Measurements from ENCODE around the gene DGKK. TPM values are rescaled to one million over a fixed set of nuclear protein-coding genes. Genes with fewer than 3 reads are reported as not detected.

The DGKK gene
- total RNA-seq, 1 donor from 2014 or later = 0.70 TPM

DNA sequence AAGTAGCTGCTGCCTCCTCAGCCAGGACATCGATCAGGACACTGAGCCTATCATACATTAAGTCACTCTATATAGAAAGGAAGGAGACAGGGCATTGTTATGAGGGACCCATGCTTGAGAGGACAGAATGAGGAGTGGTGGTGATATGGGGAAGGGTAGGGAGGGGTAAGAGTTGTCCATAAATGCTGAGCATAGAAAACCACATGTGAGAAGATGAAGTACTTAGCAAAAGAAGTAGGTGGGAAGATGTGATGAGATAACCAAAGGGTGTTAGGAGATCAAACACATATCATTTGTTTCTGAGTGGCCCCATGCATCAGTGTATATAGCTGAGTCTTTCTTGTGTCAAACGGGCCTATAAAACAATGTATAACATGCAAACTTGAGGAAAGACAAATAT, 84.1 kb downstream of the DGKK start:
- H3K4me1 Mint-ChIP-seq (ENCODE audit: unreplicated experiment) = no peaks in the 10 kb centered on the region
- H3K27ac Mint-ChIP-seq = no peak overlapping the region
- H3K9me3 Mint-ChIP-seq = no peaks in the 10 kb centered on the region
- H3K36me3 Mint-ChIP-seq = no peaks in the 10 kb centered on the region
- no peak overlapping the region for H3K4me3 Mint-ChIP-seq
- no peak for DNase-seq (ENCODE audit: extremely low spot score, unreplicated experiment)
- TF ChIP-seq, protein P1, sequence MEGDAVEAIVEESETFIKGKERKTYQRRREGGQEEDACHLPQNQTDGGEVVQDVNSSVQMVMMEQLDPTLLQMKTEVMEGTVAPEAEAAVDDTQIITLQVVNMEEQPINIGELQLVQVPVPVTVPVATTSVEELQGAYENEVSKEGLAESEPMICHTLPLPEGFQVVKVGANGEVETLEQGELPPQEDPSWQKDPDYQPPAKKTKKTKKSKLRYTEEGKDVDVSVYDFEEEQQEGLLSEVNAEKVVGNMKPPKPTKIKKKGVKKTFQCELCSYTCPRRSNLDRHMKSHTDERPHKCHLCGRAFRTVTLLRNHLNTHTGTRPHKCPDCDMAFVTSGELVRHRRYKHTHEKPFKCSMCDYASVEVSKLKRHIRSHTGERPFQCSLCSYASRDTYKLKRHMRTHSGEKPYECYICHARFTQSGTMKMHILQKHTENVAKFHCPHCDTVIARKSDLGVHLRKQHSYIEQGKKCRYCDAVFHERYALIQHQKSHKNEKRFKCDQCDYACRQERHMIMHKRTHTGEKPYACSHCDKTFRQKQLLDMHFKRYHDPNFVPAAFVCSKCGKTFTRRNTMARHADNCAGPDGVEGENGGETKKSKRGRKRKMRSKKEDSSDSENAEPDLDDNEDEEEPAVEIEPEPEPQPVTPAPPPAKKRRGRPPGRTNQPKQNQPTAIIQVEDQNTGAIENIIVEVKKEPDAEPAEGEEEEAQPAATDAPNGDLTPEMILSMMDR (conservative IDR thresholded peaks at IDR 0.05) = no peak
- no peaks in the 10 kb centered on the region for H3K27me3 Mint-ChIP-seq

DNA sequence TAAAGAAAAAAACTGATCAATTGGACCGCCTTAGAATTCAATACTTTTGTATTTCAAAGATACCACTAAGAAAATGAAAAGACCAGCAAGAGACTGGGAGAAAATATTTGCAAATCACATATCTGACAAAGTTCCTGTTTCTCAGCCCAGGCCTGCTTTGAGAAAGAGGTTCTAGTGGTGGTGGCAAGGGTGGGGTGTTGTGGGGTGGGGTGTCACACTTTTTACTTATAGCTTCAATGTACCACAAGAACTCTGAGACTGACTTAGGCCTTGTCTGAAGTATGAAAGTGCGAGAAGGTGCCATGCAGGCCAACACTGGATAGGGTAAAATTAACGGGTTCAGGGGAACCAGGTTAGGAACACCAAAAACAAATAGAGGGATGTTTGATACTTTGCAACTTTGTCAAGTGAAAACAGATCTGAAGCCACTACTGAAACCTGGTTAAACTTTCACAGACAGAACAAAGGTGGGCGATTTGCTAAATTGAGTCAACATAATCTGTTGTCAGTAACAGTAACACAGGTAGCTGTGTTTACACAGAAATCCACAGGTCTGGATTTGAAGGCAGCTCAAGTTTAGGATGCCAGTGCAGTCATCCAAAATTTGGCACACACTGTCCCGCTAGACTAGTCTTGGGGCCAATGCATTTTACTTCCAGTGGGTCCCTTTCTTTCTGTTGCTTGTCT, 88.8 kb downstream of the DGKK start:
- Mint-ChIP-seq H3K9me3 (no peaks in the 10 kb centered on the region), H3K27me3 (no peaks in the 10 kb centered on the region), H3K36me3 (no peaks in the 10 kb centered on the region), H3K4me3 (no peak overlapping the region), H3K27ac (no peak overlapping the region), H3K4me1 (ENCODE audit: unreplicated experiment) (no peaks in the 10 kb centered on the region)
- TF ChIP-seq, protein P1 (conservative IDR thresholded peaks at IDR 0.05) = no peak
- no peak for DNase-seq (ENCODE audit: extremely low spot score, unreplicated experiment)

DNA sequence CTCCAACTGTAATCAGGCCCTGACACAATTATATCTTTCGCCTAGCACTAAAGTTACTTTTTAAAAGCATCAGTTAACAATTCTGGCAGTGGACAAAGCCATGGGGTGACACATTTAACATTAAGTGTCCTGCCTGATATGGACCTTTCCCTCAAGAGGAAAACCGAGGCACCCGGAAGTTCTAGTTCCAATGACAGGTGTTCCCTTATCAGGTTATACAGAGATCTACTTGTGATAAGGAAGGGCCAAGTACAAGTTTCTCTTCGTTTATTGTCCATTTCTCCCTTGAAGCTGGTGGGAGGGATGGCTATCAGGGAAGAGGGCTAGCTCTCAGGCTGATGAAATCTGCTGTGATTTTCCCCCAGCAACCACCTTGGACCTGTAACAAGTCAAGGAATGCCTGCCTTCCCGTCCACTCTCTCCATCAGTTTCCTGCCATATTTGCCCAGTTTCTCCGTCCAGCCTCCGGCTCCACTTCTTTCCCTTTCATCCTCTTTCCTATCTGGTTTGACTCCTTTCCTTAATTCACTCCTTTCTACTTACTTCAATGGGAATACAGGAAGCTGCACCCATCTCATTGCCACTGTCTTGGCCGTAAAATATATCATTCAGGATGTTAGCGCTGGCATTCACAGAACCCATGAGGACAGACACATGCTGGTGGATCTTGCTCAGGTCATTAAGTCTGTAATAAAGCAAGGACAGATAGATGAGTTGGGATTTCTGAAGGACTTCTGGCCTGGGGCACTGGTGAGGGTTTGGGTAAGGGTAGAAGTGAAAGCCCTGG, 95.0 kb downstream of the DGKK start:
- Mint-ChIP-seq H3K36me3 (no peaks in the 10 kb centered on the region), H3K27ac (no peak overlapping the region), H3K9me3 (no peaks in the 10 kb centered on the region), H3K4me3 (no peak overlapping the region), H3K4me1 (ENCODE audit: unreplicated experiment) (no peaks in the 10 kb centered on the region), H3K27me3 (no peaks in the 10 kb centered on the region)
- TF ChIP-seq, protein P1 (conservative IDR thresholded peaks at IDR 0.05) = no peak
- DNase-seq (ENCODE audit: extremely low spot score, unreplicated experiment) = no peak

DNA sequence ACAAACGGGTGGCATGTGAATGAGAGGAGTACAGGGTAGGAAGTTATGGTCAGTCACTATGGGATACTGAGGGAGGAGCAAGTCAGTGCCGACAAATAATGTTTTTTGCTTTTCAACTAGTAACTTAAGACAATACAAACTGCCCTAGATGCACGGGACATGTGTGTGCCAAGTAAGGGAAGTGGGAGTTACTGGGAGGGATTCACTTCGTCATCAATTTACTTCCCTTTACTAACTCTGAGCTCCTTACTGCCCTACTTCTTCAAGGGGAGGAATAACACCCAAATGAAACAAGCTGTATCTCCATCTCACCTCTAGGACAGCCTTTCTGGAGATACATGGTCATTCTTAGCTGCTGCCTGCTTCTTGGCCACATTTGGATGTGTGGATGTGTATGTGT, 97.7 kb downstream of the DGKK start:
- H3K9me3 Mint-ChIP-seq = no peaks in the 10 kb centered on the region
- no peak for DNase-seq (ENCODE audit: extremely low spot score, unreplicated experiment)
- no peaks in the 10 kb centered on the region for H3K27me3 Mint-ChIP-seq
- H3K4me3 Mint-ChIP-seq = no peak overlapping the region
- TF ChIP-seq, protein P1 (conservative IDR thresholded peaks at IDR 0.05) = no peak
- no peaks in the 10 kb centered on the region for H3K4me1 Mint-ChIP-seq (ENCODE audit: unreplicated experiment)
- H3K27ac Mint-ChIP-seq = no peak overlapping the region
- no peaks in the 10 kb centered on the region for H3K36me3 Mint-ChIP-seq

DNA sequence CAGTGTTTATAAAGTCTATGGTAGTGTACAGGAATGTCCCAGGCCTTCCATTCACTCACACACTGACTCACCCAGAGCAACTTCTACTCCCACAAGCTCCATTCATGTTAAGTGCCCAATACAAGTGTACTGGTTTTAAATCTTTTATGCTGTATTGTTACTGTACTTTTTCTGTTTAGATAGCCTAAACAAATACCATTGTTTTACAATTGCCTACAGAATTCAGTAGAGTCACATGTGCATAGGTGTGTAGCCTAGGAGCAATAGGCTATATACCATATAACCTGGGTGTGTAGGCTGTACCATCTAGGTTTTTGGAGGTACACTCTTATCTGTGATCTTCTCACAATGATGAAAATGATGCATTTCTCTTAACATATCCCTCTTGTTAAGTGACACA, 126.7 kb downstream of the DGKK start:
- no peak overlapping the region for H3K4me3 Mint-ChIP-seq
- no peaks in the 10 kb centered on the region for H3K36me3 Mint-ChIP-seq
- H3K27ac Mint-ChIP-seq = no peak overlapping the region
- TF ChIP-seq, protein P1 (conservative IDR thresholded peaks at IDR 0.05) = no peak
- no peaks in the 10 kb centered on the region for H3K4me1 Mint-ChIP-seq (ENCODE audit: unreplicated experiment)
- H3K27me3 Mint-ChIP-seq = no peaks in the 10 kb centered on the region
- DNase-seq (ENCODE audit: extremely low spot score, unreplicated experiment) = no peak
- no peaks in the 10 kb centered on the region for H3K9me3 Mint-ChIP-seq
